ENCODE measurements around the gene ERV3-1.
"Not testable (repeated sequence)": the region's sequence is repeated elsewhere in the genome, so short reads cannot be mapped to it uniquely, and the experiment has no call there.

The ERV3-1 gene

DNA sequence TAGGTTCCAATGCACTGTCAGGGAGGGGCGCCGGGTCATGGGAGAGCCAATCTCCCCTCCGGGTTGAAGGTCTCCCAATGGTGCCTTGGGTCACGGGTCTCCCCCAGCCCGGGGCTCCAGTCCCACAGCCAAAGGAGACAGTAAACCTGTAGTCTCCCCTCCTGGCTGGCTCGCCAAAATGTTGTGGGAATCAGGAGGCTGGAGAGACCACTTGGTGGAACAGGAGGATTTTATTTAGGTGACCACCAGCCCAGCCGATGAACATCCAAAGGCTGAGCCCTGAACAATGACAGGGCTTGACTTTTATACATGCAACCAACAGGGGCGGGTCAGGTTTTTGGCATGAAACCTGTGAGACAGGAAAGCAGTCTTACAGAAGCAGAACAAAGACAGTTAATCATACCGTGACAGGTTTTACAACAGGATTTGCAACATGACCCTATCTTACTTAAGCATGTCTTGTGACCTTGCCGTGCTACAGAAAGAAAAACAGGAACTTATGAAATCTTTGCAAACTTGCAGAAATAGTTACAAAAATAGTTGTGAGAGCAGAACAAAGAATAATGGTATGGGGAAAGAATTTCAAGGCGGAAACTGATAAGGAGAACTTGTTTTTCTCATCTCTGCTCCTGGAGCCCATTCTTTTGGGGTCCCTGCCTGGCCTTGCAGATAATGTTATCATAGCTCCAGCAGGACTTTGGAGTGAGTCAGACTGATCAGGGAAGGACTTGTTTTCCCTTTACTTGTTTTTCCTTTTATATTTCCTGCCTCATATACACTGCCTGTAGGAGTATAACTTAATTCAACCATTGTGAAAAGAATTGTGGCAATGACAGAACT is 7.1 kb downstream of the ERV3-1 start:
- DNase-seq = no peak

DNA sequence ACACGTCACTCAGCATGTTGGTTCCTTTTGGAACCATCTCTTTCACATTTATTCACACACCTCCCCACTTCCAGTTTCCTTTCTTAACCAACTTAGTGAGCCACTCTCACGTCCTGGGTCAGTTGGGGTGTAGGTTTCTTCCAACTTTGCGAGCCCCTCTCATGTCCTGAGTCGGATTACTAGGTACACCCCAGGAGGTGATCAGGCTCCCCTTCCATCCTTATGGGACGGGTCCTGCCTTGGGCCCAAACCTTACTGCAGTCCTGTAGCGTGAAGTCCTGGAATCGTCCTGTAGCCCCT is 7.7 kb downstream of the ERV3-1 start:
- DNase-seq = no peak

DNA sequence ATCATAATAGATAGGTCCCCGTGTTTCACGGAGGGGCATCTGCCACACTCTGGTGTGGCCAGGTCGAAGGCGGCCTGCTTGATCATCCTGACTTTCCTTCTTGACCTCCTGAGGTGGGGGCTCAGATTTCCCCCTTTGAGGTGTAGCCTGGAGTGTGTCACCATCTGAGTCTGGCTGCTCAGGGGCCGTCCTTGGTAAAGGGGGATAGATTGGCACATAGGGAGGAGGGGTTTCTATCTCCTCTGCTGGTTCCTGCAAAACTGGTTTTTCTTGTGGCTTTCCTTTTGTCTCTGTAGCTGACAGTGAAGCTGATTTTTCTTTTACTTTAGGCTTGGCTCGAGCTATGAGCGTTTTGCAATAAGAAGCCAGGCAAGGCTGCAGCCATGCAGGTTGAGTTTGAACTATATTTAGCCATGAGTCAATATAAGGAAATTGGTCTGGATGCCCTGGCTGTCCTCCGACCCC is 8.5 kb downstream of the ERV3-1 start:
- DNase-seq = no peak

DNA sequence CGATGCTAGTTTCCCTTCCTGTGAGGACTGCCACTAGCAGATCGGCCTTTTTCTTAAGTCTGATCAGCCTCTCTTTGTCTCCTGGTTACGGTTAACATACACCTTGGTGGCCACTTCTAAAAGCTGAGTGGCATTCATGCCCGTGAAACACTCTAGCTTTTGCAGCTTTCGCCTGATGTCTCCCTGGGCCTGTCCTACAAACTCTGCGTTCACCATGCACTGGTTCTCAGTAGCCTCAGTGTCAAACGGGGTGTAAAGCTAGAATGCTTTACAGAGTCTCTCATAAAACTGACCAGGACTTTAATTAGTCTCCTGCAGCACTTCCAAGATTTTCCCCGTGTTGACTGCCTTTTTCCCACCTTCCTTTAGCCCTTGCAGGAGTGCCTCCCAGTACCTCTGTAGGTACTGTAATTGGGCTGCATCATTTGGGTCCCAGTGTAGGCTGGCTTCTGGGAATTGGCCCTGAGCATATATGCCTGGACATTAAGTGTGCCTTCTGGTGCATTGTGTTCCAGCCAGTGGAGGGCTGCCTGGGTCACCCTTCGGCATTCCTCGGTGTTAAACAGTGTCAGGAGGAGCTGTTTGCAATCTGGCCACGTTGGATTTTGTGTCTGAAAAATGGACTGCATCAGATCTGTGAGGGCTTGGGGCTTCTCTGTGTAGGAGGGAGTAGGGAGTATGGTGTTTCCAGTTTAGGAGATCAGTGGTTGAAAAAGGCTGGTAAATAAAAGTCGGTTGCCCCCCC is 9.2 kb downstream of the ERV3-1 start:
- DNase-seq = no peak

DNA sequence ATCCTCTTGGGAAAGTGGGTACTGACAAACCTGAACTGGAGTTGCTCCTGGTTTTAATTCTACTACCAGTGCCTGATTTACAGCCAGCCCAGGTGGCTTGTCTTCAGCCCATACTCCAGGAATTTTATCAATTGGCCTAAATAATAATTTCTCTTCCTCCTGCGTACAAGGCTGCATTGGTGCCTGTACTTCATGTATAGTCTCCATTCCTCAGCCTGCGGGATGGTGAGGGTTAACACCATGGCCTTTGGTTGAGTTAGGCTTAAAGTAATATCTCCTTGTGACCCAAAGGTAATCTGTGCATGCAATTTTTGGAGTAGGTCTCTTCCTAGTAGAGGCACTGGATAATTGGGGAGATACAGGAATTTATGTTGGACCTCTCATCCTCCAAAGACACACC is 10.2 kb downstream of the ERV3-1 start:
- DNase-seq = no peak

DNA sequence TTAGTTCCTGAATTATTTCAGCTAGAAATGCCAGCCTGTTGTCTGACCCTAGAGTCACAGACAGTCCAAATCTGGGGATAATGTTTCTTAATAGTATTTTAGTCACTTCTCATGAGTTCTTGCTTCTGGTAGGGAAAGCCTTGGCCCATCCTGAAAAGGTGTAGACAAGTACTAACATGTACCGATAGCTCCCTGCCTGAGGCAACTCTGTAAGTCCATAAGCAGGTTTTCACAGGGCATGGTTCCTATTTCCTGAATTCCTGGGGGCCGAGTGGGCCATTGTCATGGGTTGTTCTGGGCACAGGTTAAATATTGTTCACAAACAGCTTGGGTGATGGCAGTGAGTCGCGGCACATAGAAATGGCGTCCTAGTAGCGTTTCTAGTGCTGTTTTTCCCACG is 12.6 kb downstream of the ERV3-1 start:
- DNase-seq = no peak

DNA sequence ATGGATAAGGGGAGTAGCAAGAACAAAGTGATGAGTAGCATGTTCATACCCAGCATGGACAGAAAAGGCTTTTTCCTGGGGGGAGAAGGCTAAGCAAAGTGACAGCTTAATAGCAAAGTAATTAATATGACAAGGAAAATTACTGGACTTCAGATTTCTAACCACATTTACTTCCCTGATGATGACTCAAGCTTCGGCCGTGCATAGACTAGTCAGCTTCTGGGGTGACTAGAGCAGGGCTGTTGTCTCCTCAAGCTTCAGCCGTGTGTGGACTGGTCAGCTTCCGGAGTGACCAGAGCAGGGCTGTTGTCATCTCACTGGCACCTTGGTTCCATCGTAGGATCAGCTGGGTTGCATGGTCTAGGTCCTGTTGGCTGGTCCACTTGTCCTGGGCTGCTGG is 13.5 kb downstream of the ERV3-1 start:
- DNase-seq = no peak

DNA sequence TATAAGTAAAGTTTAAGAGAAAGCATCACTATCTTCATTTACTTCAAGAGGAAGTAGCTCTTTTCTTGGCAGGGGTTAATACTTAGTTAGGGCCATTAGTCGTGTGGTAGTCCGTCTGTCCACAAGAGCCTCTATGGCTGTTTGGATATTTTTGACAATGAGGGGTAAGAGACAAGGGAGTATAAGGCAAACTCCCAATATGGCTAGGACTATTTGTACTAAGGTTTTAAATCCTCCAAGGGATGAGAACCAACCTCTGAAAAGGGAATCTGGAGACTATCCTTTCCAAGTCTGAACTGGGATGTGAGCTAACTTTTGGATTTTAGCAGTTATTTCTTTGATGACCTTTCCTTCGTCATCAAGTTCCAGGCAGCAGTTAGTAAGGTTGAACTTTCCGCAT is 15.6 kb downstream of the ERV3-1 start, which contains the start of gene ZNF117:
ZNF117 (minus strand) TSS at position 101 of the 400 bp plus-strand sequence.
- no peak for DNase-seq

DNA sequence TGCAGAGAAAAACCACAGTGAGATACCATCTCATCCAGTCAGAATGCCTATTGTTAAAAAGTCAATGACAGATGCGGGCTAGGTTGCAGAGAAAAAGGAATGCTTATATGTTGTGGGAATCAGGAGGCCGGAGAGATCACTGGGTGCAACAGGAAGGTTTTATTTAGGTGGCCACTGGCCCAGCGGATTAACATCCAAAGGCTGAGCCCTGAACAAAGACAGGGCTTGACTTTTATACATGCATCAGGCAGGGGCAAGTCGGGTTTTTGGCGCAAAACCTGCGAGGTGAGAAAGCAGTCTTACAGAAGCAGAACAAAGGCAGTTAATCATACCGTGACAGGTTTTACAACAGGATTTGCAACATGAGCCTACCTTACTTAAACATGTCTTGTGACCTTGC is 16.3 kb downstream of the ERV3-1 start:
- DNase-seq = no peak

DNA sequence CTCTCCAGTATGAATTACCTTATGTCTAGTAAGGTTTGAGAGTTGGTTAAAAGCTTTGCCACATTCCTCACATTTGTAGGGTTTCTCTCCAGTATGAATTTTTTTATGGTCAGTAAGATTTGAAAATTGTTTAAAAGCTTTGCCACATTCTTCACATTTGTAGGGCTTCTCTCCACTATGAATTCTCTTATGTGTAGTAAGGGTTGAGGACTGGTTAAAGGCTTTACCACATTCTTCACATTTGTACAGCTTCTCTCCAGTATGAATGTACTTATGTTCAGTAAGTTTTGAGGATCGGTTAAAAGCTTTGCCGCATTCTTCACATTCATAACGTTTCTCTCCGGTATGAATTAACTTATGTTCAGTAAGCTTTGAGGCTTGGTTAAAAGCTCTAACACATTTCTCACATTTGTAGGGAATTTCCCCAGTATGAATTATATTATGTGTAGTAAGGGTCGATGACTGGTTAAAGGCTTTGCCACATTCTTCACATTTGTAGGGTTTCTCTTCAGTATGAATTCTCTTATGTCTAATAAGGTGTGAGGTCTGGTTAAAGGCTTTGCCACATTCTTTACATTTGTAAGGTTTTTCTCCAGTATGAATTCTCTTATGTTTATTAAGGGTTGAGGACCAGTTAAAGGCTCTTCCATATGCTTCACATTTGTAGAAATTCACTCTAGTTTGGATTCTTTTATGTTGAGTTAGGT is 27.8 kb downstream of the ERV3-1 start:
- DNase-seq = no peak

DNA sequence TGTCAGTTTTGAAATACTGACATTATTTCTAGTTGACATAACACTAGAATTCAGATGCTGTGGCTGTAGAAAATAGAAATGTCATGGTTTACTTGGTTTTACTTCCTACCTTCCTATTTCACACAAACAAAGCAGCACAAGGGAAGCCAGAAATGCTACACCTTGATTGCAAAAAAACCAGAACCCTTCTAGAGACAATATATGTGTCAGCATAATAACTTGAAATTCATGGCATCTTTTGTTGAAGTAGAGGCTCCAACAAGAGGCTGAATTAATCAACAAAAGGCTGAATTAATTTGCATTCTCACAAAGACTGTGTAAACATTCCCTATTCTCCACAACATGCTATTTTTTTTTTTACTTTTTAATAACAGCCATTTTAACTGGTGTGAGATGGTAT is 40.9 kb downstream of the ERV3-1 start:
- no peak for DNase-seq

DNA sequence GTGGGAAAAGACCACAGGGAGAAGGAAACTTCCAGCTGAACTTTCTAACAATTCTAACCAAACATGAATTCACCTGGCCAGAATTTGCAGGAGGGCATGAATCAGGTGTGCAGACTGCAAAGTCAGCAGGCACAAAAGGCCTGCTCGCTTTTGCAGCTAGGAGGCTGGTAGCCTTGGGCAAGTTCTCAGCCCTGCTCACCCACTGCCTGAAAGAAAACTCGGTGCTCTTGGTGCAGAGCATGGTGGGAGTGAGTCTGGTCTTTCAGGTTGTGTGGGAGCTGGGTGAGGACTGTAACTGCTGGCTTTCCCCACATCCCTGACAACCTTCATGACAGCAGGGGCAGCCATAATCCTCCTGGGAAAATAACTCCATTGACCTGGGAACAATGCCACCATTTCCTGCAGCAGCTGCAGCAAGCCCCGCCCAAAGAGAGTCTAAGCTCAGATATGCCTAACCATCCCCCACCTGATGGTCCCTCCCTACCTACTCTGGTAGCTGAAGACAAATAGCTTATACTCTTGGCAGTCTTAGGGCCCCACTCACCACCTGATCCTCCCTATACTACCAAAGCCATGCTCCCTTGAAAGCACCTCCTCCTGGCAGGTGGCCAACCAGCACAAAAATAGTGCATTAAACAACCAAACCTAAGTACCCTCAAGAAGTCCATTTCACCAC is 47.3 kb downstream of the ERV3-1 start:
- DNase-seq = peak; percentile 33 to 61

DNA sequence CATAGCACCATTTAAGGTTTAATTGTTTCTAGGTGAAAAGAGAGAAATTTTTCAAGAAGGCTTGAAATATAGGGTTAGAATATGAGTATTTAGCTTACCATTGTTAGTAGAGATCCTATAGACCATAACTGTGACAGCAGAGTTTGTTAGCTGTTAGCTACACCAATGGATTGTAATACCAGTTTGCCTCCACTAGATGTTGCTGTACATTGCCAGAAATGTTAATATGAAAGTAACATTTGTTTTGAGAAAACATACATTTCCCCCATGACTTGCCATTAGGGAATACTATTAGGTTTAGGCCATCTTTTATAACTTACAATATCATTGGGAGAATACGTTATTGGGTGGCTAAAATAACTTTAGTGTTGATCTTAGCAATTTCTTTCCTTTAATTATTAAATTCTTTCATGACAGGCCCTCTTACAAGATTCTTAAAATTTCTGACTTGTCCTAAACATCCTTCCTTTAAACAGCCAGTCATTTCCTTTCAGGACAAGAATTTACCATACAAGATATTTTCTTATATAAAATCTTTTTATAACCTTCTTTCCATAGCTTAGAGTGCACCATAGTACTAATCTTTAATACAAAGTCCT is 55.1 kb downstream of the ERV3-1 start:
- peak; percentile 45 to 67 for DNase-seq

DNA sequence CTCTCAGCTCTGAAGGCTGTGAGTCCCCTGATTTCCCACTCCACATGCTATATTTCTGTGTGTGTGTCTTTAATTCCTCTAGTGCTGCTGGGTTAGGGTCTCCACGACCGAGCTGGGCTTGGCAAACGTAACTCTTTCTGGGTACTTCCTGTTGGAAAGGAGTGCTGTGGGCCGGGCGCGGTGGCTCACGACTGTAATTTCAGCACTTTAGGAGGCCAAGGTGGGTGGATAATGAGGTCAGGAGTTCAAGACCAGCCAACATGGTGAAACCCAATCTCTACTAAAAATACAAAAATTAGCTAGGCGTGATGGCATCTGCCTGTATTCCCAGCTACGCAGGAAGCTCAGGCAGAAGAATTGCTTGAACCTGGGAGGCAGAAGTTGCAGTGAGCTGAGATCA is 55.8 kb downstream of the ERV3-1 start:
- not testable (repeated sequence) for DNase-seq

DNA sequence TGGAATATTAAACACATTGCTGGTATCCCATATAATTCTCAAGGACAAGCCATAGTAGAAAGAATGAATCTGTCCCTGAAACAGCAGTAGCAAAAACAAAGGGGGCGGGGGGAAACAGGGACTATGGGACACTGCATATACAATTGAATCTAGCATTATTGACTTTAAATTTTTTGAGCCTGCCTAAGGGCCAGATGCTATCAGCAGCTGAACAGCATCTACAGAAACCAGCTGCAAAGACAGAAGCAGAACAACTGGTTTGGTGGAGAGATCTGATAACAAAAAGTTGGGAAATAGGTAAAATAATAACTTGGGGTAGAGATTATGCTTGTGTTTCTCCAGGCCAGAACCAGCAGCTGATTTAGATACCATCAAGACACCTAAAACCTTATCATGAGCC is 57.7 kb downstream of the ERV3-1 start:
- not testable (repeated sequence) for DNase-seq

DNA sequence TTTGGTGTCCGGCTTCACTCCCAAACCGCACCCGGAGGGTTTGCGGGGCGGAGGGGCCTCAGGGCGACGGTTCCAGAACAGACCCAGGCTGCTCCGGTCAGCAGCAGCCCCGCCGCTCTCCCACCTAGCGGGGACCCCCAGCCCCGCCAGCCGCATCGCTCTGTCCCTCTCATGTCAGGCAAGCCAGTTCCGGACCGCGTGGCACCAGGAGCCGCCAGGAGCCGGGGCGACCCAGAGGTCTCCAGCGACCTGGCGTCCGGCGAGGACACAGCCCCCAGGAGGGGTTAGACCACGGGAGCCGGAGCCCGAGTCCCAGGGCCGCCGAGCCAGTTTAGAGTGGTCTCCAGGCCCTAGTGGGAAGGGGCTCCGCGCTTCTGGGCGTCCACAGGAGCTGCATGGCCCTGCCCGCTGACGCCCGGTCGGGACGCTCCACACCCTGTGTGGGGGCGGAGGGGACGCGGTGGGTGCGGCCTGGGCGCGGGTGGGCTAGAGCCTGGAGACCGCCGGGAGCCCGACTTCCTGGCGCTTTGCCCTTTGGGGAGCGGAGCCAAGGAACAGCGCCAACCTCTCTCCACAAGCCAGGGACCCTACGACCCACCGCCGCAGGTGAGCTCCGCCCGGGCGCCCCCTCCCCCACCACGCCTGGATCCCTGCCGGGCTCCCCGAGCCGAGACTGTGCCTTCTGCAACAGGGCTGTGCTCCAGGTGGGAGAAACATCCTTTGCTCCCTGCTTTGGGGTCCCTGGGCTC is 59.1 kb downstream of the ERV3-1 start:
- DNase-seq = no peak

DNA sequence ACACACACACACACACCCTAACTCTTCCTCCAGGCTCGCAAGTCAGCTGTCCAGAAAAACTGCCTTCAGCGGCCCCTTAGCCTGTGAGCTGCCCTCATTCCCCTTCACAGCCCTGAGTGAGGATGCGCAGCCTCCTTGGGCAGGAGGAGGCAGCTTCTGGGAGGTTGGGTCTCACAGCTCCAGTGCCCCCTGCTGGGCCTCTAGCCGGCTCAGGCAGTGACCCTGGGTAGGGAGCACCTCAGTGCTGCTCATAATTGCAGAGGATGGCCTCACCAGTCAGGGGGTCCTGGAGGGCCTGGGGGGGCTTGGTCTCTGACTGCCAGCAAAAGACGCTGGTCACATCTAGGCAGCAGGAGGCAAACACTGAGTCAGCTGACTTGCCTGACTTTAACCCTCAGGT is 59.7 kb downstream of the ERV3-1 start:
- no peak for DNase-seq

DNA sequence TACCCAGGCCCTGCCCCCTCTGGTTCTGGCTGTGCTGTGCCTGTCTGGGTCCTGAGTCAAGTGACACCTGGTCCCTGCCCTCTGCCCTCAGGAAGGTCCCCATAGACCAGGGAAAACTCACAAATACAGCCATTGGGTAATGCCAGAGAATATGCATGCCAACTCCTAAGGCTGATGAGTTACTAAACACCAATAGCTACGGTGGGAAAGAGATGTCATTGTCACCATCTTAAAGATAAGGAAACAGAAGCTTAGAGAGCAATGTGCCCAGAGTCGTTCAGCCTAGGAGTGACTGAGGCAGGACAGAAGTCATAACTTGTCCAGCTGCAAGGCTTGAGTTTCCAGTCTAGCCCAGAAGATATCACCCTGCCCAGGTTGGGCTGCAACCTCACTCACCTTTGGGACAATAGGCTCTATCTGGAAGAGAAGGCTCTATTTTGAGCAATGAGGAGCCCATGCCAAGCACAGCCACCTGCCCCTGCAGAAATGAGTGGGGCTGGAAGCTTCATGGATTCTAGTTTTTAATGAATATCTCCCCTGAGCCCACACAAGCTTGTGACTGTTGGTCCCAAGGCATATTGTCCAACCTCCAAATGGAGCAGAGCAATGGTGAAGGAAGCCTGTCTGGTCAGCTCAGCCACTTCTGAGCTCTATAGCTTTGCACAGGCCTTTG is 60.8 kb downstream of the ERV3-1 start:
- DNase-seq = no peak

DNA sequence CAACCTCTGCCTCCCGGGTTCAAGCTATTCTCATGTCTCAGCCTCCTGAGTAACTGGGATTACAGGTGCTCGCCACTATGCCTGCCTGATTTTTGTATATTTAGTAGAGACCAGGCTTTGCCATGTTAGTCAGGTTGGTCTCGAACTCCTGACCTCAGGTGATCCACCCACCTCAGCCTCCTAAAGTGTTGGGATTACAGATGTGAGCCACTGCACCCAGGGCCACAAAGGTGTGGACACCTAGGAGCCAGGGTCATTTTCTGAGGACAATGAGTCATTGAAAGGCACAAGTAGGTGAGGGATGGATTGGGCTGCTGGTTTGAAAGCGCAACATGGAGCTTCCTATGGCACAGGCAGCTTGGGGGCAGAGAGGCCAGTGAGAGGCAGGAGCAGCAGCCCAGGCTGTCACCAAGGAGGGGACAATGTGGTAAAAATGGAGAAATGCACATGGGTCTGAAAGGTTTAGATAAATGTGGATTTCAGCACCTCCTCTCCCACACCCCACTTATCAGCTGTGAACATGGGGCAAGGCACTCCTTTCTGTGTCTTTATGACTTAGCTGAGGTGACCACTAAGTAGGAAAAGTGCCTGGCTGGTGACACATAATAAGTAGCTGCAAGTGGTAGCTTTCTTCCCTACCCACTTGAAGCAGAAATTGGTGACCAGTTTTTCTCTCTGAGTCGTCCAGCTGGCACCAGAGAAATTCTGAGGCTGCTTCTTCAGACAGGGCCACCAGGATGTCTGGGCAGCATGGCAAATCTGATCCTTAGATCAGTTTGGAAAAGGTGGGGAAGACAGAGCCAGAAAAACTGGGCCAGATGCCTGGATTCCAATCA is 61.6 kb downstream of the ERV3-1 start:
- not testable (repeated sequence) for DNase-seq
